GM19467 (cell line): ENCODE data around the gene NHLH2.

Experiments used
- ATAC-seq: cut with Tn5 transposase; IDR thresholded peaks from one replicate; pipeline ENCODE4 v1.9.1; 2021; ENCODE audit warnings: mild to moderate bottlenecking, moderate library complexity; ENCODE audit not compliant: unreplicated experiment

NHLH2 gene

DNA sequence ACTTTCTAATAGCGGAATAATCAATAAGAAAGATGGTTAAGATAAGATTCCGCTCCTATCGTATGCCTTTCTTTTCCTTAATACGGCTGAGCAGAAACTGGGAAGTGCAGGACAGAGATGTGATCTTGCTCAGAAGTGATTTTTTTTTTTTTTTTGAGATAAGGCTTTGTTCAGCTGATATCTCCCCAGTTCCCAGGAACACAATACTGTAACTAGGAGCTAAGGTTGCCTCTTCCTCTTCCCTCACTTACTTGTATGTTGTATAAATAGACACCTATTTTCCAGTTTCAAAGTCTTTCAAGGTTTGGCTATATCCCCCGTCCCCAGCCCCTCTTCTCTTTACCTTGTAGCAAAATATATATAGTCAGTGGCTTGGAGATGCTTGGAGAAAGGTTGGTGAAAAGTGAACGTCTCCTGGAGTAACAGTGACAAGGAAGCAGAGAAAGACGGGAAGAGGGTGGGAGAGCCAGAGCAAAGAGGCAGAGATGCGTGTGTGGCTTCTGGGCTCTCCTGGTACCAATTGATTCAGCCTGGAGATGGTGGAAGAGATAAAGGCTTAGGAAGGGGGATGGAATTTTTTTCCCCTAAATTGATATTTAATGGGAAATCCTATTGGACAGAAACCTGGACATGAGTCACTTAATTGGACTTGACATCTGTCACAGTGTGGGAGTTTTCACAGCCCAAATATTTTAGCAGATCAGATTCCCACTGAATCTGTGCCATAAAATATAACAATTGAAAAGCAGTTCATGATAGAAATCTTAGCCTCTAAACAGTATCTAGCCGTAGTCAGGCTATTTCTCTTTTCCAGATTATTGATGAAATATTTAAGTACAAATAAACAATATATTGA lies at the start of gene NHLH2:
NHLH2 (minus strand) TSS at position 522 of the 856 bp plus-strand sequence. CDS start 2,754 bp downstream, outside the sequence.
- no peak for ATAC-seq

DNA sequence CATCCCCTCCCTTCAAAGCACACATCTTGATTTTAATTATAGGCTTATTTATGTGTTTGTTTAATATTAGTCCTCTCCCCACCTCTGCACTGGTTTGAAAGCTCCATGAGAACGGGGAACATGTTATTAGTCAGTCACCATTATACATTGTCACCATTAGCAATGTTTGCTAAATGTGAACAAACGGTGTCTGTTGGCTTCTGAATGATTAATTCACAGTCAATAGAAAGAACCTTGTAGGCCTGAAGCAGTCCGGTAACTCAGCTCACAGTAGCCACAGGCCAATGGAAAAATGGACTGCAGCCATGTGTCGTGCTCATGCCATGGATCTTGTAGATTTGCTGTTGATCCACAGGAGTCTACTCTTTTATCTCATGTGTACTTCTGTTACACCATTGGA lies 49.7 kb upstream of the NHLH2 start:
- no peak for ATAC-seq

DNA sequence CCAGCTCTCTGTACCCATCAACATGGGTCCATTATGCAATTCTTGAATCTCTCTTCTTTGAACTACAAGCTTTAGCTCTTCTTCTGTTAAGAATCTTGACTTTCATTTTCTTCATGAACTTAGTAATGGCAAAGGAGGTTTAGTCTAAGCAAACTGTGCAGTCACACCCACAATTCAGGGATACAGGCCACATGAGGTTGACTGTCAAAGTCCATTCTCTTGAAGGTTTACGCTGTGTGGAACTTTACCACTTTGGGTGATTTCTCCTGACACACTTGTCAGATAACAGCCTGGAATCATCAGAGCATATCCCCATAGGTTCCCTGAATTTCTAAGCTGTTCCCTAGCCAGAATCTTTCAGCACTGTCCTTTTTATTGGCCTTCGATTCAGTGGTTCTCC lies 48.0 kb upstream of the NHLH2 start:
- no peak for ATAC-seq

DNA sequence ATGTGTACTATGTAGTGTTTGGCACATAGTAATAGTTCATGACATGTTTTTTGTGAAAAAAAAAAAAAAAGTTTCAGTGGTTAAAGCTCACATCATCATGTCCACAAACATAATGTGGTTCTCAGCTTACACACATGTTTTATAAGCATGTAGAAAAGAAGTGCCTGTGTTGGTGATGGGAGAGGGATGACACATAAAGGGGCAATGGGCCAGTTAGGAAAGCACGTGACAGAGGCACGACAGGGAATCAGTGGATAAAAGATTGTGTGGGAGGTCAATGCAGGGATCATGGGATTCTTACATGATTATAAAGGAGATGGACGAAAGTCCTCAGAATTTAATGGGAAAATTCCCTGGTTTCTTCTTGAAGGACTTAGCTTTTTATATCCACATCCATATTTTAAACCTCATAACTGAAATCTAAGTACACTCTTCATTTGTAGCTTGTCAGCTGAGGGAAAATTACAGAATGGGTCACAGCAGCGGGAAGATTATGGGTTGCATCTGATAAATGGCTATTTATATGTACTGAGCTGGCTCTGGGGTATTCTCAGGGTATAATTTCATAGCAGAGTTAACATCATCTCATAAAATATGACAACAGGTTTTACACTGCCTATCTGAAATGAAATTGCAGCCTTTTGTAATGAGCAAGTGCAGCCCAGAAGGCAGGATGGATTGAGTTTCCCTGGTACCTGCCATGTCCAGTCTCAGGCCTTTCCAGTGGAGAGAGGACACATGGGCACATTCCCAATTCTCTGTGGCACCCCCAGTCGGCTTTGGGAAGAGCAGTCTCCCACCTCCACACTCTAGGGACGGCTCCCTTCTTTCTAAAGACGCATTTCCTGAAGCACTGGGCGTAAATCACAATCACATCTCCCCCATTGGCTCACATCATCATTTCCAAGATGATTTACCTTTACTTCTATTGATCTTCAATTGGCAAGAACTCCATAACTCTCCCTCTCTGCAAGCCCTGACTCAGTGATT lies 42.3 kb upstream of the NHLH2 start:
- no peak for ATAC-seq

DNA sequence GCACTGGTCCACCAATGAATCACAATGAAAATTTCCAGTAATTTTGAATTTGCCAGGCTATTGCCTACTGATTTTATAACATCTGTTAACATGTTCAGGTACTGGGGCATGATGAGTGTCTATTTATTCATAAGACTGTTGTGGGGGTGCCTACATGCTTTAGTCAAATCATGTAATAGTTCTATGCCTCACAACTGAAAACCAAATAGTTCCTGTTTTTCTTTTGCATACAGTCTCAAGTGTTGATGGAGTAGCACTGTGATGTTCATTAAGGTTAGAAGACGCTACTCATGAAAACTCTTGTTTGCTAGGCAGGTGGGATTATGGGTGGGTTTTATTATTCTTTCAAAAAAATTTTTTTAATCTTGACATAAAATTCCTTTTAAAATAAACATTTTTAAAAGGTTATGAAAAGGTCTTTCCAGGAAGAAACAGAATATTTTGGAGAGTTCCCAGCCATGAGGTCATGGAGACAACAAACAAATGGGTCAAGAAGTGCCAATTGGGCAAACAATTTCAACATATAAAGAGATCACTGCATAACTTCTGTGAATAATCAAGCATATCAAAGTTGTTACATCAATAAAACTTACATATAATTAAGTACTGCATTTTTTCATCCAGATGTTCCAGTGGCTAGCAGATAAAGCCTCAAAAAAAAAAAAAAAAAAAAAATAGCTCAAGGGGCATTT lies 40.2 kb upstream of the NHLH2 start:
- no peak for ATAC-seq

DNA sequence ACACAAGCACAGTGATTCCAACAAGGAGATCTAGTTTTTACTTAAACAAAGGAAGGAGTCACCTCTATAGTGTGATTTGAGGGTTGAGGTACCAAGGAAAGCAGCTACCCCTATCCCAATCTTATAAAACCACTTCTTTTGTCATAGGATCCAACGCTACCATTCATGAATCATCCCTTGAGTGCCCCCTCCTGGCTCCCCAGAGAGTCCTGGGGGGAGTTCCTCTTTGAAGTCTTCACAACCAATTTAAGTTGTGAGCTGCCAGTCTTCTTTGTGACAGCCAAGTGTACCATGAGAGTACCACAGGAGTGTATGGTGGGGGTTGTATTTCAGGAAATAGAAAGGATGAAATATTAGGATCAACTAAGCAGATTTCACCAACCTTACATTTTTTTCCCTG lies 39.1 kb upstream of the NHLH2 start:
- no peak for ATAC-seq

DNA sequence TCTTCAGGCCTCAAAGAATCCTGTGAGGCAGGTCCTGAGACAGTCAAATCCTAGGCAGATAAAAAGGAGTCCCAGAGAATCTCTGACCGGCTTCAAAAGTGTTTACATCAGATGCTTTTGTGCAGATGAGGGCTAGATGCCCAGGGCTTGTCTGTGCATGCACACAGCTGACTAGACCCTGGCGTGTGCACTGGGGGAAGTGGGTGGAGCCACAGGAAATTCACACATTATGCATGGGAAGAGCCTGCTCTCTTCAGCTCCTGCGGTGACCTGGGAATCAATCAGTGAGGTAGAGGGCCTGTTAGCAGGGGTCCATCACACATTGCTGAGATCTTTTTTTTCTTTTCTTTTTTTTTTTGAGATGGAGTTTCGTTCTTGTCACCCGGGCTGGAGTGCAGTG lies 36.6 kb upstream of the NHLH2 start:
- no peak for ATAC-seq

DNA sequence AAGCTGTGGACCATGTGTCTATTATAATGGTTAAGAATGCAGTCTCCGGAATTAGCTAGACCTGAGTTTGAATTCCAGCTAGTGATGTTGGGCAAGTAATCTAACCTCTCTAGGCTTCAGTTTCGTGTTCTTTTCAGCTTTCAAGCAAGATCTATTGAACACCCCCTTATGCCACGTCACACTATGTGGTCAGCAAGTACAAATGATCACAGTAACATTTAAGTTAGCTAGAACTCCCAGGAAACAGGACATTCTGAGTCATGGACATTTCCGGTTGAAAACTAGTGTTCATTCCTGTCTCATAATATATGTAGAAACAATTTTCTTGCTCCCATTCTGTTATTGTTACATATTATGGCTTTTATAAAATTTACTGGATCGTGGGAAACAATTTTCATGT lies 34.0 kb upstream of the NHLH2 start:
- ATAC-seq = no peak

DNA sequence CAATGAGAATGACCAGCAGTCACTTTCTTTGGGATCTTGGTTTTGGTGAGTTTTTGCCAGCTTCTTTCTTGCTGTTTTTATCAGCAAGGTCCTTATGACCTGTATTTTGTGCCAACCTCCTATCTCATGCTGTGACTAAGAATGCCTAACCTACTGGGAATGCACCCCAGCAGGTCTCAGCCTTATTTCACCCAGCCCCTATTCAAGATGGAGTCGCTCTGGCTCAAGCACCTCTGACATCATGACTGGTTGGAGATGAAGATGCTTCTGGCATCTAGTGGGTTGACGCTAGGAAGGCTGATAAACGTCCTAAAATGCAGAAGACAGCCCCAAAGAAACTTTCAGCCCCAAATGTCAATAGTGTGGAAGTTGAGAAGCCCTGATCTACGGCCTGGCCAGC lies 33.6 kb upstream of the NHLH2 start:
- no peak for ATAC-seq

DNA sequence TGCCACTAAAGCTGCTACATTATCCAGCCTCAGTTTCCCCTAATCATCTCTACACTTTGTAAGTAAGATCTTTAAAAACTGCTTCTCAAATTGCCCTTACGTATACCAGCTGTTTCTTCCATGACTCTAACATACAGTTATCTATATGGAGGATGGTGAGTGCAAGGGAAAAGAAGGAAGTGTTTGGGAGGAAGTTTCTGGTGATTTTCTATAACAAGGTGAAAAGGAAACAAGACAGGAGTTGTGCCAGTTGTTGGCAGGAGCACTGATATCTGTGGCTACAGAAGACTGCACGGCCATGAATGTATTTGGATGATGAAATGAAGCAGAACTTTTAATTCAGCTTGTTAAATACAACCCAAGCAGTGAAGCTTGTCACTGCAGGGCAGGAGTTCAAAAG lies 32.3 kb upstream of the NHLH2 start:
- no peak for ATAC-seq

DNA sequence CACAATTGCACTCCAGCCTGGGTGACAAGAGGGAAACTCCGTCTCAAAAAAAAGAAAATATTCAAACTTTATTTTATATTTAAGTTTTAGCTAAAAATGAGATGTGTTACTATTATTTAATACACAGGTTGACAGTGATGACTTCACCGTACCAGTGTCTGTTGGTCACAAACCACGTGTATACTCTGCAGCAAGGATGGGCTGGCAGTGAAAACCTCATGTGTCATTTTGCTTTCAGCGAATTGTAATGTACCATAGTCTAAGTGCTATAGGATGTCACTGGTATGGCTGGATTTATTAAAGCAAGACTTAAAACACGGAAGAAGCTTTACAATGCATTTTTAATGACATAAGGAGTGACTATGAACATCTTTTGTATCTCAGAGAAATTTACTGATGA lies 28.1 kb upstream of the NHLH2 start:
- no peak for ATAC-seq

DNA sequence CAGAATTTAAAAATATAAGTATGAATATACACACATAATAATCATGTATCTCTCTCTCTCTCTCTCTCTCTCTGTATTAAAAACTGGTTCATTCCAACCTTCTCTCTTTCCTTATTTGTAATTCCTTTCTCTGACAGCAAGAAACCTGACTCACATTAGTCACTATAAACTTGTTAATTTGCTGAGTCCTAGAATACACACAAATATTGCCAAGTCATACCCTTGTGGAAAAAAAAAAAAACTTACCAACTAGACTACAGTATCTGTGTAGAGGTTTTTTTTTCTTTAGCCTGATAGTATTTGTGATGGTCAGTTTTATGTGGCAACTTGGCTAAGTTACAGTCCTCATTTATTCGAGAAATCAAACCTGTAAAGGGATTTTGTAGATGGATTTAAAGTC lies 26.3 kb upstream of the NHLH2 start:
- no peak for ATAC-seq

DNA sequence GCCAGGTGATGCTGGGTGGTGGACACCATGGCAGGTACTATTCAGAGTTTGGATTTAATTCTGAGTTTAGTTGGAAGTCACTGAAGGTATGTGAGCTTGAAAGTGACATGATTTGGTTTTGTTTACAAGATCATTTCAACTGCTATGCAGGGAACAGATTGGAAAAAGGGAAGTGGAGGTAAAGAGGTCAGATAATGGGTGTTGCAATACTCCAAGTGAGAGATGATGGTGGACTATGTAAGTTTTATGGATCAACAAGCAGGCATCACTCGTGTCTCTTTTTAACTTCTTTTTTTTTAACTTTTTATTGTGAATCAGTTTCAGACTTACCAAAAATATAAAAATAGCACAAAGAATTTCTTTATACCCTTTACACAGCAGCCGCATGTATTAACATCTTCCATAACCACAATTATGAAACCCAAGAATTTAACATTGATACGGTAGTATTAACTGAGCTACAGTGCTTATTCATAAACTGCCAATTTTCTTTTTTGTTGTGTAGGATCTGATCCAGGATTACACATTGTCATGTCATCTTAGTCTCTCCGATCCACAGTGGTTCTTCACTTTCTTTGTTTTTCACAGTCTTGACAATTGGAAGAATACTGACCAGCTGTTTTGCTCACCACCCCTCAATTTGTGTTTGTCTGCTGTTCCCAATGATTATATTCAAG lies 24.9 kb upstream of the NHLH2 start:
- no peak for ATAC-seq

DNA sequence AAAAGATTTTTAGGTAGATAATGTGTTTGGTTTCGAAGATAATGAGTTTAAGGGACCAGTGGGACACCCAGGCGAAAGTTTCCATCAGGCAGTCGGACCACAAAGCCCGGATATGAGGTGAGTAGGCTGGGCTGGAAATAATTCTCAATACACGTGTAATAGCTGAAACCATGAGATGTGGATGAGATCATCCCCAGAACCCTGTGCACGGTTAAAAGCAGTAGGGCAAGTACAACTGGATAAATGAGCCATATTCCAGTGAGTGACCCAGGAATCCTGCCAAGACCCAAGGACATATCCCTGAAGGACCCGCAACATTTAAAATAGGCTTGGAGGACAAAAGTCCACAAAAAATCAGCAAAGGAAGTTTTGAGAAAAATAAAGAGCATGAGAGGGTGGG lies 21.5 kb upstream of the NHLH2 start:
- no peak for ATAC-seq

DNA sequence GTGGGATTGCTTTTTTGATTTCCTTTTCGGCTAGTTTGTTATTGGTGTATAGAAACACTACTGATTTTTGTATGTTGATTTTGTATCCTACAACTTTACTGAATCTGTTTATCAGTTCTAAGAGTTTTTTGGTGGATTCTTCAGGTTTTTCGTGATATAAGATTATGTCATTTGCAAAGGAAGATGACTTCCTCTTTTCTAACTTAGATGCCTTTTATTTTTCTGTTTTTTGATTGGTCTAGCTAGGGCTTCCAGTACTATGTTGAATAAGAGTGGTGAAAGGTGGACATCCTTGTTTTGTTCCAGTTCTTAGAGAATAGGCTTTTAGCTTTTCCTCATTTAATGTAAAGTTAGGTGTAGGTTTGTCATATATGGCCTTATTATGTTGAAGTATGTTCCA lies 13.1 kb upstream of the NHLH2 start:
- no peak for ATAC-seq

DNA sequence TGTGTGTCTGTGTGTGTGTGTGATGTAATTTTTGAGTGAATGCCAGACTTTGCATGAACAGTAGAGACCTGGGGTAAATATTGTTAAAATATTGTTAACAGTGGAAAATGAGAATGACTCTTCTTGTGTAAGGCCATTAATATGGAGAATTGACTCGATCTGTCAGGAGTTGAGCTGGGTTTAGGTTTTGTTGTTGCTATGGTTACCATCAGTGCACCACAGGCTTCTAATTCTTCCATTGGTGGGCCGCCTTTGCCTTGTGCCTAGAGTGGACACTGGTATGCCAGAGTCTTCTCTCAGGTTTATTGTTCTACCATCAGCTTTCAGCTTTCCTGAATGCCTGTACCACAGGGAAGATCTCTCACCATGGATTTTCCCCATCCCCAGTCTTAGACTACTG lies 10.0 kb upstream of the NHLH2 start:
- no peak for ATAC-seq

DNA sequence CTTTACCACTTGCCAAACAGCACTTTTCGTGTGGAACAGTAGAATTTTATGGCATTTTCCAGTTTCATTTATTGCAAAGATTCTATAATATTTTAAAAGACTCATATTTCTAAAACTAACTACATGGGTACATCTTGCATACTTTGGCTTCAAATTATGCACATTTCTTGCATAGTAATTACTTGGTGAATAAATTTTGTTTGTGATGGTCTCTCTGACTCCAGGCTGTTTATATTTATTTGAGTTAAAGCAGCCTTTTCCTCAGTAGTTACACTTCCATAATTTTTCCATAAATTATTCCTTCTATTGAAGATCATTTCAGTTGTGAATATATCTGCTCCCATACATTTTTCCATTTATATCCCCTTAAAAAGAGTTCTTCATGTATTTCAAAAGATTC lies 6.9 kb upstream of the NHLH2 start:
- no peak for ATAC-seq

DNA sequence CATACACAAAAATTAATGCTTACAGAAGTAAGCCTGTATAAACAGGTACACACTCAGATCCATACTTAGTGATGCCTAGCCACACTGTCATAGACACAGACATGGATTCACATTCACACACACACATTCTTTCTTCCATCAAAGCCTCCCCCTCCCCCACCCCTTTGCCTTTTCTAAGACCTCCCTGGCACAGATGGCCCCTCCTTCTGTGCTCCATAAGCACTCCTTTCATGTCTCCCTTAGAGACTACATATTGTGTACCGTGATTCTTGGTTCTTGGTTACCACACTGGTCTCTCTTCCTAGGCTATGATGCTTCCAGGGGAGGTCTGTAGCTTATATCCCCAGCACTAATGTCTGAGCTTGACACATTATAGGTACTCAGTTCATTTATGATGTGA lies 2.0 kb upstream of the NHLH2 start:
- ATAC-seq = no peak

DNA sequence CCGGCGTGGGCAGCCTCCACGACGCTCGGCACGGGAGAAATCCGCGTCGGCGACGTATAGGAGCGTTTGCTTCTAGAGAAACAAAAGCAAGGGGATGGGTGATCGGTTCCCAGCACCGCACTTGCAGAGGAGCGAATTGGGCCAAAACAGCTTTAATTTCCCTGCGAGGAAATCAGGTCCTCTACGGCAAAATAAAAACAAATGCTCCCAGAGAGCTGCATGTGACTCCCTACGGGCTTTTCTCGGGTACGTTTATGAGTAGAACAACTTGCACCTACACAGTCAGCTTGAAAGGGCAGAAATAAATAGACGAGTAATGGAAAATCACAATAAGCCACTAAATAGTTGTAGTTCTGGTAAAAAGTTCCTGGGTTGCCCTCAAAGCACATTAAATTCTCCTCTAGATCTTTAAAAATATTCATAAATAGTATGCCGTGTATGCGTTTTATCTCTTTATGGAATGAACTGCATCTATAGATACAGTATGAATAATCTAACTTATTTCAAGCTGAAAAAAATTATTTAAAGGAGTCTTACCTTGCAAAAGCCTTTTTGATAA lies 1.2 kb downstream of the NHLH2 start:
- ATAC-seq = no peak

DNA sequence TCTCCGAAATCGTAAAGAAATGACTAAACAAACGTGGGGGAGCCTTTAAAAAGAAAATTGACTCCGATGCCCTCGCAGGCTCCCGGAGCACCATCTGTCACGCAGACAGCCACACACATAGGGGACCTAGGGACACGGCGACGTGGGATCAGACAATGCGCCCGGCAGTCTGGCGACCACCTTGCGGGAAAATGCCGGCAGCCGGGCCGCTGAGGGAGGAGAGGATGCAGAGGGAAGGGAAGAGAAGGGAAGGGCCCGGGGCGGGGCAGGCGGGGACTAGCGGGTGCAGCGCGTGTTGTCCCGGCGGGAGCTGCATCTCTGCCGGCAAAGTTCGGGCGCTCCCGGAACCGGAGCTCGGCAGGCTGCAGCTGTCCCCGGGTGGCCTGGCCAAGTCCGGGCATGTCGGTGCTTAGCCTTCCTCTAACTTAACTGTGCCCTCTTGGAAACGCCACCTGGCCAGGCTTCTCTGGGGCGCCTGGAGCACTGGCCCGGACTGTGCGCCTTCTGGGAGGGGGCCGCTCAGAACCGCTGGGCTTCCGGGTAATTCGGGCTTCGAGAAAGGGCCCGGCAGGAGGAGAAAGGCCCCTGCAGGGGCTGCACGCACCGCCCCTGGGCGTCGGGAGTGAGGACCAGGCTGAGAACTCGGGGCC lies 1.8 kb downstream of the NHLH2 start:
- ATAC-seq = no peak
